Measurements from ENCODE around the gene LRRN2. TPM values are rescaled to one million over a fixed set of nuclear protein-coding genes. Genes with fewer than 3 reads are reported as not detected.

Gene LRRN2
- total and polyA plus RNA-seq, 9 of the 15 experiments (the other 6 are each of a cell fraction or from before 2014, with no cell fraction given): 0.05 TPM; not detected in 8

DNA sequence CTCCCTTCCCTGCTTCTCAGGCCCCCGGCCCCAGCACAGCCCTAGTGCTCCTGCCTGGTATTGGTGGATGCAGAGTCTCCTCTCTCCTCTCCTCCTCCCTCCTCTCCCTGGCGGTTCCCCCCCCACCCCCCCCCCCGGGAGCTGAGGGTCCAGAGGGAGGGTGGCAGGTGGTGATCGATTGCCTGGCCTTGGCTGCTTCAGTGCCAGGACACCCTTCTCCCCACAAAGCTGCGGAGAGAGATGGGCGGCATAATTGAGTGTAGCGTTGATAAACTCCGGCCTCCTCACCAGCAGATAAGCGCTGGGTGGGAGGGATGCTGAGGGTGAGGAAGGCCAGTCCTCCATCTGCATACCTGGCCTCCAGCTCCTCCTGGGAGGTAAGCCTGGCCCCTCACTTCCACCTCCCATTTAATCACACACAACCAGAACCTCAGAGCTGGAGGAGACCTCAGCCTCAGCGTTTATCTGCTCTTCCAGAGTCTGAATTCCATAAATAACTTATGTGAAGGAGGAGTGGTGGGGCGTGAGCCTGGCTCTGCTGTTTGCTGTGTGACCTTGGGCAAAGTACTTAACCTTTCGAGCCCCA lies 60.8 kb downstream of the LRRN2 start (continued):
- TF ChIP-seq ATF7 (IDR thresholded peaks at IDR 0.05) (no peak), NCOA6 (IDR thresholded peaks at IDR 0.05) (no peak), ZKSCAN8 (CRISPR knock-in tag; IDR thresholded peaks at IDR 0.05) (no peak), NFATC3 (IDR thresholded peaks at IDR 0.05) (no peak), CBX1 (IDR thresholded peaks at IDR 0.05; ENCODE audit: low read depth) (no peak), ZNF384 (IDR thresholded peaks at IDR 0.05; ENCODE audit: low read depth, low read length) (no peak), HNRNPH1 (optimal IDR thresholded peaks at IDR 0.05; ENCODE audit: low read depth, low read length) (no peak), MEIS2 (IDR thresholded peaks at IDR 0.05; ENCODE audit: partially characterized antibody) (peak; percentile 53), POLR3A (IDR thresholded peaks at IDR 0.05; ENCODE audit: borderline replicate concordance, extremely low read depth, insufficient read depth, insufficient read length) (no peak), NFYB (IDR thresholded peaks at IDR 0.05; ENCODE audit: extremely low read depth, insufficient read length) (no peak), PML (IDR thresholded peaks at IDR 0.05; ENCODE audit: low read length) (peak; percentile 47; the same call in 1 of the 2 replicates), MCM7 (IDR thresholded peaks at IDR 0.05) (no peak), U2AF1 (optimal IDR thresholded peaks at IDR 0.05; ENCODE audit: low read depth, low read length) (no peak), EZH2 (IDR thresholded peaks at IDR 0.05; ENCODE audit: borderline replicate concordance, low read depth, low read length) (no peak), EGR1 (conservative IDR thresholded peaks at IDR 0.05) (no peak), SAFB (IDR thresholded peaks at IDR 0.05; ENCODE audit: borderline replicate concordance, low read depth, low read length) (no peak), MYBL2 (IDR thresholded peaks at IDR 0.05; ENCODE audit: low read depth) (no peak), MYBL2 (CRISPR knock-in tag; IDR thresholded peaks at IDR 0.05; ENCODE audit: borderline replicate concordance) (no peak), CREB3 (tag; conservative IDR thresholded peaks at IDR 0.05; ENCODE audit: low read depth) (no peak), ZFP30 (CRISPR knock-in tag; IDR thresholded peaks at IDR 0.05; ENCODE audit: borderline replicate concordance) (no peak), CREM (IDR thresholded peaks at IDR 0.05; ENCODE audit: low read depth) (no peak; the same call in 1 of the 2 replicates), THRB (CRISPR knock-in tag; conservative IDR thresholded peaks at IDR 0.05) (no peak), ZNF740 (CRISPR knock-in tag; IDR thresholded peaks at IDR 0.05) (no peak; the same call in 1 of the 2 replicates), ZNF740 (tag; IDR thresholded peaks at IDR 0.05) (peak in 1 of 2 experiments; percentile 63; a peak in 2 of 4 replicates)
- TF ChIP-seq, protein P1, sequence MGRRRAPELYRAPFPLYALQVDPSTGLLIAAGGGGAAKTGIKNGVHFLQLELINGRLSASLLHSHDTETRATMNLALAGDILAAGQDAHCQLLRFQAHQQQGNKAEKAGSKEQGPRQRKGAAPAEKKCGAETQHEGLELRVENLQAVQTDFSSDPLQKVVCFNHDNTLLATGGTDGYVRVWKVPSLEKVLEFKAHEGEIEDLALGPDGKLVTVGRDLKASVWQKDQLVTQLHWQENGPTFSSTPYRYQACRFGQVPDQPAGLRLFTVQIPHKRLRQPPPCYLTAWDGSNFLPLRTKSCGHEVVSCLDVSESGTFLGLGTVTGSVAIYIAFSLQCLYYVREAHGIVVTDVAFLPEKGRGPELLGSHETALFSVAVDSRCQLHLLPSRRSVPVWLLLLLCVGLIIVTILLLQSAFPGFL (CRISPR knock-in tag; IDR thresholded peaks at IDR 0.05): no peak

Measured in K562 (cell line).